Keratinocyte (primary cell): ENCODE measurements around the gene FHIT. TPM values are rescaled to one million over a fixed set of nuclear protein-coding genes. Genes with fewer than 3 reads are reported as not detected.

Experiments
- DNase-seq: peaks from one replicate; pipeline ENCODE4 v3.0.0-alpha.2; 2011; ENCODE audit warnings: low read depth, missing footprints, low spot score
- FAIRE-seq: peaks from 2 replicates; lab custom pipeline; 2011; peaks lifted over from hg19 to GRCh38; lab: Jason Lieb, UNC
- H2AFZ ChIP-seq: 2 replicates; pipeline ENCODE4 v1.6.0; 2012; ENCODE audit warnings: low read length, control low read depth, inconsistent platforms; ENCODE audit not compliant: control insufficient read depth
- H3K27ac ChIP-seq: 2 replicates; pipeline ENCODE4 v1.5.1; 2011; ENCODE audit warnings: low read length; ENCODE audit not compliant: control insufficient read depth, insufficient read depth
- H3K27me3 ChIP-seq: 3 replicates; pipeline ENCODE4 v1.6.0; 2011; ENCODE audit warnings: low read length; ENCODE audit not compliant: control insufficient read depth, insufficient read depth; ENCODE audit errors: extremely low read depth
- H3K36me3 ChIP-seq, 2 experiments: 2 replicates in 1 of 2; 3 replicates in 1 of 2; pipeline ENCODE4 v1.5.1; 2011; ENCODE audit warnings: low read length in 2 of 2, mild to moderate bottlenecking in 1 of 2; ENCODE audit not compliant: control insufficient read depth in 2 of 2, insufficient read depth in 2 of 2; ENCODE audit errors: extremely low read depth in 1 of 2
- H3K4me1 ChIP-seq: 3 replicates; pipeline ENCODE4 v1.5.1; 2011; ENCODE audit warnings: low read length; ENCODE audit not compliant: control insufficient read depth, insufficient read depth; ENCODE audit errors: extremely low read depth
- H3K4me2 ChIP-seq: 3 replicates; pipeline ENCODE4 v1.6.0; 2011; ENCODE audit warnings: low read depth, low read length; ENCODE audit not compliant: control insufficient read depth, insufficient read depth; ENCODE audit errors: extremely low read depth
- H3K4me3 ChIP-seq, 3 experiments: fragments of 200-600 bp in 1 of 3; sonication (generic) in 1 of 3; 2 replicates in 2 of 3; 3 replicates in 1 of 3; pipeline ENCODE4 v1.5.1; 2011 to 2016; ENCODE audit warnings: low read length in 3 of 3, mild to moderate bottlenecking in 3 of 3, control low read depth in 2 of 3, inconsistent platforms in 1 of 3, low read depth in 1 of 3, mixed read lengths in 1 of 3, mixed run types in 1 of 3, moderate library complexity in 1 of 3; ENCODE audit not compliant: control insufficient read depth in 2 of 3, insufficient read depth in 2 of 3; ENCODE audit errors: extremely low read depth in 1 of 3
- H3K79me2 ChIP-seq: 2 replicates; pipeline ENCODE4 v1.6.0; 2012; ENCODE audit warnings: low read length; ENCODE audit not compliant: control insufficient read depth, insufficient read depth
- H3K9ac ChIP-seq: 3 replicates; pipeline ENCODE4 v1.6.0; 2011; ENCODE audit warnings: low read length; ENCODE audit not compliant: control insufficient read depth, insufficient read depth; ENCODE audit errors: extremely low read depth
- H3K9me1 ChIP-seq: 3 replicates; pipeline ENCODE4 v1.6.0; 2011; ENCODE audit warnings: low read length; ENCODE audit not compliant: control insufficient read depth, insufficient read depth; ENCODE audit errors: extremely low read depth
- H3K9me3 ChIP-seq: 2 replicates; pipeline ENCODE4 v1.5.1; 2012; ENCODE audit warnings: low read depth, low read length; ENCODE audit not compliant: control insufficient read depth
- H4K20me1 ChIP-seq: 3 replicates; pipeline ENCODE4 v1.6.0; 2011; ENCODE audit warnings: low read length; ENCODE audit not compliant: control insufficient read depth, insufficient read depth; ENCODE audit errors: extremely low read depth
- EZH2 ChIP-seq: IDR thresholded peaks from one replicate; pipeline ENCODE4 v1.6.1; 2012; ENCODE audit warnings: inconsistent platforms, mild to moderate bottlenecking, low read length, moderate library complexity
- dilution Hi-C: fragments of 300-500 bp; cut with MboI; formaldehyde crosslinking; loops from one replicate; pipeline ENCODE4 v1.7.0; 2020; ENCODE audit warnings: low sequenced_read_pairs; ENCODE audit not compliant: extremely low pct_ligation_motif_present
- polyA plus RNA-seq, 5 experiments: library from polyadenylated mRNA; depleted of rRNA in 3 of 5; stranded (reverse) in 3 of 5; stranded (forward) in 1 of 5; unstranded in 1 of 5; fragments of >200 nt; gene quantifications; 1 replicate in 1 of 5; 2 replicates in 3 of 5; 3 replicates in 1 of 5; pipeline versions ENCODE4 v1.2.1 to v1.2.3, GENCODE V29; 2011 to 2012; ENCODE audit warnings: missing spikeins in 2 of 5, low read depth in 1 of 5, low replicate concordance in 1 of 5
- TF ChIP-seq, protein P1 (sequence below), 3 experiments: IDR thresholded peaks in 1 of 3; conservative IDR thresholded peaks in 1 of 3; optimal IDR thresholded peaks in 1 of 3; 2 replicates in 2 of 3; 3 replicates in 1 of 3; pipeline versions ENCODE3 to v1.5.1; 2011; ENCODE audit warnings: low read length in 3 of 3, mild to moderate bottlenecking in 3 of 3, moderate library complexity in 2 of 3, control low read depth in 1 of 3, inconsistent platforms in 1 of 3; ENCODE audit not compliant: insufficient read depth in 2 of 3; ENCODE audit errors: extremely low read depth in 1 of 3

FHIT gene
- polyA plus RNA-seq, 1 donor (not counting 4 experiments of a cell fraction or from before 2014, with no cell fraction given): 2.2 TPM

DNA sequence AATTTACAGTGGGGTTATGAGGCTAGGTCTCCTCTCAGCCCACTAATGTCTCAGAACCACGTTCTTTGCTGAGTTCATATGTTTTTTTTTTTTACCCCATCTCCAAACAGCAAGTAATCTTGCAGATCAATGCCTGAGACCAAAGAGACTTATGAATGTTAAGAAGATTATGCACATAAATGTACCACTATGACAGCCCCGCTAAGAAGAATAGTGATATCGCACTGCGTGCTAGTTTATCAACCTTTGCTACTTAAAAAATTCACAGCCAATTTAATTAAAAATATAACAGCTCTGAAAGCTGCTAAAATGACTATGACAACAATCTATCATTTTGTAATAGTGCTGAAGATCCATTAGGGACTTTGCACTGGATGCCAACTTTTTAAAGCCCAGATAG lies 1462.5 kb downstream of the FHIT start:
- no peaks in the 10 kb centered on the region for H4K20me1 ChIP-seq
- dilution Hi-C loops: no loop called here
- DNase-seq (no peak), FAIRE-seq (no peak)
- no peak overlapping the region for H3K27ac ChIP-seq
- no peaks in the 10 kb centered on the region for H3K9me1 ChIP-seq
- no peaks in the 10 kb centered on the region for H3K79me2 ChIP-seq
- no peak for TF ChIP-seq EZH2
- TF ChIP-seq, protein P1, sequence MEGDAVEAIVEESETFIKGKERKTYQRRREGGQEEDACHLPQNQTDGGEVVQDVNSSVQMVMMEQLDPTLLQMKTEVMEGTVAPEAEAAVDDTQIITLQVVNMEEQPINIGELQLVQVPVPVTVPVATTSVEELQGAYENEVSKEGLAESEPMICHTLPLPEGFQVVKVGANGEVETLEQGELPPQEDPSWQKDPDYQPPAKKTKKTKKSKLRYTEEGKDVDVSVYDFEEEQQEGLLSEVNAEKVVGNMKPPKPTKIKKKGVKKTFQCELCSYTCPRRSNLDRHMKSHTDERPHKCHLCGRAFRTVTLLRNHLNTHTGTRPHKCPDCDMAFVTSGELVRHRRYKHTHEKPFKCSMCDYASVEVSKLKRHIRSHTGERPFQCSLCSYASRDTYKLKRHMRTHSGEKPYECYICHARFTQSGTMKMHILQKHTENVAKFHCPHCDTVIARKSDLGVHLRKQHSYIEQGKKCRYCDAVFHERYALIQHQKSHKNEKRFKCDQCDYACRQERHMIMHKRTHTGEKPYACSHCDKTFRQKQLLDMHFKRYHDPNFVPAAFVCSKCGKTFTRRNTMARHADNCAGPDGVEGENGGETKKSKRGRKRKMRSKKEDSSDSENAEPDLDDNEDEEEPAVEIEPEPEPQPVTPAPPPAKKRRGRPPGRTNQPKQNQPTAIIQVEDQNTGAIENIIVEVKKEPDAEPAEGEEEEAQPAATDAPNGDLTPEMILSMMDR (optimal IDR thresholded peaks at IDR 0.05 in 1 of 3, IDR thresholded peaks at IDR 0.05 in 1 of 3, conservative IDR thresholded peaks at IDR 0.05 in 1 of 3; ENCODE audit: extremely low read depth in 1 of 3, insufficient read depth in 2 of 3, low read length in 3 of 3): no peak
- no peak overlapping the region for H3K9ac ChIP-seq
- no peaks in the 10 kb centered on the region for H3K36me3 ChIP-seq
- H3K4me3 ChIP-seq: no peak overlapping the region
- no peaks in the 10 kb centered on the region for H3K4me1 ChIP-seq
- no peak overlapping the region for H2AFZ ChIP-seq
- no peaks in the 10 kb centered on the region for H3K9me3 ChIP-seq
- no peak overlapping the region for H3K4me2 ChIP-seq
- no peaks in the 10 kb centered on the region for H3K27me3 ChIP-seq

DNA sequence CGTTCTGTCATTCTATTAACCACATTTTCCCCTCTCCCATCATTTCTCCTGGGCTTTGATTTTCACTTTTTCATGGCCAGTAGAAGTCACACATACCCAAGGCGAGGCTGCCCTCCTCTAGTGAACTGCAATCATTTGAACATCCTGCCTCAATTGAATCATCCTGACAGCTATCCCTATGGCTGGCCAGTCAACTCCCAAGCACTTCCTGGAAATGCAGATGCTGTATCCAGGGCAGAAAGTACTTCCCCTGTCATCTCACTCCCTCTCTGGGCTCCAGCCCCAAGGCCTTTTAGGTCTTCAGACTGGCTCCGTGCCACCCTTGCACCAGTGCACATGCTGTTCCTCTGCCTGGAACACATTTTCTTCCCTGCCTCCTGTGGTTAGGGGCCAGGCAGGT lies 1463.1 kb downstream of the FHIT start:
- H3K4me2 ChIP-seq: no peak overlapping the region
- H3K79me2 ChIP-seq: no peaks in the 10 kb centered on the region
- dilution Hi-C loops: no loop called here
- H3K27me3 ChIP-seq: no peaks in the 10 kb centered on the region
- DNase-seq (no peak), FAIRE-seq (no peak)
- H3K36me3 ChIP-seq: no peaks in the 10 kb centered on the region
- no peak overlapping the region for H3K4me3 ChIP-seq
- H3K9me1 ChIP-seq: no peaks in the 10 kb centered on the region
- no peaks in the 10 kb centered on the region for H4K20me1 ChIP-seq
- H3K4me1 ChIP-seq: no peaks in the 10 kb centered on the region
- no peak overlapping the region for H3K9ac ChIP-seq
- TF ChIP-seq, protein P1 (optimal IDR thresholded peaks at IDR 0.05 in 1 of 3, IDR thresholded peaks at IDR 0.05 in 1 of 3, conservative IDR thresholded peaks at IDR 0.05 in 1 of 3; ENCODE audit: extremely low read depth in 1 of 3, insufficient read depth in 2 of 3, low read length in 3 of 3): no peak
- TF ChIP-seq EZH2: no peak
- no peak overlapping the region for H2AFZ ChIP-seq
- H3K9me3 ChIP-seq: no peaks in the 10 kb centered on the region
- H3K27ac ChIP-seq: no peak overlapping the region
